GM18858 (cell line): ENCODE results near the gene ALPL.
"Not testable (repeated sequence)": the region's sequence is repeated elsewhere in the genome, so short reads cannot be mapped to it uniquely, and the experiment has no call there.

ENCODE experiments used
- ATAC-seq: cut with Tn5 transposase; IDR thresholded peaks from one replicate; pipeline ENCODE4 v1.9.1; 2021; ENCODE audit not compliant: unreplicated experiment

The ALPL gene

GRCh38 chr1:21507511-21508270, 1.5 kb upstream of the ALPL start:
- ATAC-seq: no peak

GRCh38 chr1:21508580-21509350, 458 bp upstream of the ALPL start:
- no peak for ATAC-seq

GRCh38 chr1:21510113-21510493, 880 bp downstream of the ALPL start:
- no peak for ATAC-seq

- ATAC-seq: no peak
These were observed 1.8 kb downstream of the ALPL start for GRCh38 chr1:21510885-21511578.

- ATAC-seq: no peak
These were observed 2.6 kb downstream of the ALPL start for GRCh38 chr1:21511579-21512522.

- no peak for ATAC-seq
These were observed 5.0 kb downstream of the ALPL start for GRCh38 chr1:21514245-21514644.

- no peak for ATAC-seq
These were observed 8.0 kb downstream of the ALPL start for GRCh38 chr1:21517161-21517589.

GRCh38 chr1:21517660-21518480, 8.6 kb downstream of the ALPL start:
- no peak for ATAC-seq

GRCh38 chr1:21518774-21519455, 9.7 kb downstream of the ALPL start:
- no peak for ATAC-seq

- ATAC-seq: not testable (repeated sequence)
These were observed 10.4 kb downstream of the ALPL start for GRCh38 chr1:21519486-21520070.

GRCh38 chr1:21520899-21521716, 11.9 kb downstream of the ALPL start:
- no peak for ATAC-seq

- ATAC-seq: no peak
These were observed 12.5 kb downstream of the ALPL start for GRCh38 chr1:21521717-21522060.

- ATAC-seq: no peak
These were observed 13.4 kb downstream of the ALPL start for GRCh38 chr1:21522525-21523038.

- no peak for ATAC-seq
These were observed 14.1 kb downstream of the ALPL start for GRCh38 chr1:21523297-21523813.

- ATAC-seq: no peak
These were observed 15.0 kb downstream of the ALPL start for GRCh38 chr1:21524220-21524619.

- ATAC-seq: no peak
These were observed 15.6 kb downstream of the ALPL start for GRCh38 chr1:21524686-21525339.

GRCh38 chr1:21525340-21525717, 16.1 kb downstream of the ALPL start:
- no peak for ATAC-seq
